Duodenal mucosa (tissue), 2 donors: ENCODE results near the gene VEZT.

Experiments
- H3K27ac ChIP-seq: one replicate; pipeline ENCODE4 v1.7.0; 2013; ENCODE audit warnings: low read depth, low read length
- H3K27me3 ChIP-seq, 2 donors: one replicate each; pipeline ENCODE4 v1.7.0; 2013; ENCODE audit warnings: low read length in 2 of 2, control low read depth in 1 of 2; ENCODE audit not compliant: insufficient read depth in 2 of 2, control insufficient read depth in 1 of 2
- H3K36me3 ChIP-seq, 2 donors: one replicate each; pipeline ENCODE4 v1.7.0; 2013; ENCODE audit warnings: low read length in 2 of 2, control low read depth in 1 of 2; ENCODE audit not compliant: insufficient read depth in 2 of 2, control insufficient read depth in 1 of 2
- H3K4me1 ChIP-seq, 2 donors: one replicate each; pipeline ENCODE4 v1.7.0; 2013; ENCODE audit warnings: low read length in 2 of 2, control low read depth in 1 of 2; ENCODE audit not compliant: insufficient read depth in 2 of 2, control insufficient read depth in 1 of 2
- H3K4me3 ChIP-seq, 2 donors: one replicate each; pipeline ENCODE4 v1.7.0; 2013; ENCODE audit warnings: low read length in 2 of 2, low read depth in 1 of 2
- H3K9ac ChIP-seq, 2 donors: one replicate each; pipeline ENCODE4 v1.7.0; 2013; ENCODE audit warnings: low read length in 2 of 2, low read depth in 1 of 2
- H3K9me3 ChIP-seq, 2 donors: one replicate each; pipeline ENCODE4 v1.7.0; 2013; ENCODE audit warnings: low read length in 2 of 2, control low read depth in 1 of 2; ENCODE audit not compliant: control insufficient read depth in 1 of 2

VEZT gene, protein sequence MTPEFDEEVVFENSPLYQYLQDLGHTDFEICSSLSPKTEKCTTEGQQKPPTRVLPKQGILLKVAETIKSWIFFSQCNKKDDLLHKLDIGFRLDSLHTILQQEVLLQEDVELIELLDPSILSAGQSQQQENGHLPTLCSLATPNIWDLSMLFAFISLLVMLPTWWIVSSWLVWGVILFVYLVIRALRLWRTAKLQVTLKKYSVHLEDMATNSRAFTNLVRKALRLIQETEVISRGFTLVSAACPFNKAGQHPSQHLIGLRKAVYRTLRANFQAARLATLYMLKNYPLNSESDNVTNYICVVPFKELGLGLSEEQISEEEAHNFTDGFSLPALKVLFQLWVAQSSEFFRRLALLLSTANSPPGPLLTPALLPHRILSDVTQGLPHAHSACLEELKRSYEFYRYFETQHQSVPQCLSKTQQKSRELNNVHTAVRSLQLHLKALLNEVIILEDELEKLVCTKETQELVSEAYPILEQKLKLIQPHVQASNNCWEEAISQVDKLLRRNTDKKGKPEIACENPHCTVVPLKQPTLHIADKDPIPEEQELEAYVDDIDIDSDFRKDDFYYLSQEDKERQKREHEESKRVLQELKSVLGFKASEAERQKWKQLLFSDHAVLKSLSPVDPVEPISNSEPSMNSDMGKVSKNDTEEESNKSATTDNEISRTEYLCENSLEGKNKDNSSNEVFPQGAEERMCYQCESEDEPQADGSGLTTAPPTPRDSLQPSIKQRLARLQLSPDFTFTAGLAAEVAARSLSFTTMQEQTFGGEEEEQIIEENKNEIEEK

DNA sequence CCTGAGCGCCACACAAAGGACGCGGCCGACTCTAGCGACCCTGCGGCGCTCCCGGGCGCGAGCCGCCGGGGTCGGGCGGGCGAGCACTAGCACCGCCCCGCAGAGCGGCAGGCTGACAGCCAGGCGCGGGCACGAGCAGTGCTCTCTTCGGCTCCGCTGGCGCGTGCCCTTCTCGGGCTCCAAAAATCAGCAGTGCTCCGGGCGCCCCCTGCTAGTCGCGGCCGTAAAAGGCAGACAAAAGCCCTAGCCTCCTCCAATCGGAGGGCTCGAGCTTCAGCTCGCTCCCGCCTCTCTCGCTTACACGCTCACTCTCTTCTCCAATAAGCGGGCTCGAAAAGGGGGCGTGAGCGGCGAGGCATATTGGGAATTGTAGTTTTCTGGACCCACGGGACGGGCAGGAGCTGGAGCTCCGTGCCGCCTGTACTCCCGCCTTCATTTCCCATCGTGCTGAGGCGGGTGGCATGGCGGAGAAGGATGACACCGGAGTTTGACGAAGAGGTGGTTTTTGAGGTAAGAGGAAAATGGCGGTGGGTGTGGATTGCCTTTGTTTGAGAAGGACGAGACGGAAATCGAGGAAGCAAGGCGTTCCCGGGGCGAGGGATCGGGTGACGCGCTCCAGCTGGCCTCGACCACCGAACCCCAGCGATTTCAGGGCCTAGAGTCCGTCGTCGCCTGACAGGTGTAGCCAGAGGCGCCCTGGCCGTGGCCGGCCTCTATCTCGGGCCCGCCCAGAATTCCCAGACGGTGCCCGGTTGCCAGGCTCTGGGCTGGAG is at the start of gene VEZT, which contains the start of gene FGD6:
Gene VEZT (plus strand): TSS at position 431 of the 773 bp plus-strand sequence. CDS start 44 bp downstream, at position 475.
Gene FGD6 (minus strand): TSS at position 91 of the 773 bp plus-strand sequence. CDS start 227 bp downstream, outside the sequence.
- peak within 1 kb of the TSS; percentile 91 to 93 for H3K9ac ChIP-seq
- H3K27me3 ChIP-seq: no peaks in the 10 kb centered on the region
- no peaks in the 10 kb centered on the region for H3K9me3 ChIP-seq
- H3K4me1 ChIP-seq: peaks cover 0 to 3% of the 10 kb centered on the region in 2 donors
- no peaks in the 10 kb centered on the region for H3K36me3 ChIP-seq
- H3K4me3 ChIP-seq: peak within 1 kb of the TSS; percentile 93 to 97
- peak within 1 kb of the TSS; percentile 93 for H3K27ac ChIP-seq

DNA sequence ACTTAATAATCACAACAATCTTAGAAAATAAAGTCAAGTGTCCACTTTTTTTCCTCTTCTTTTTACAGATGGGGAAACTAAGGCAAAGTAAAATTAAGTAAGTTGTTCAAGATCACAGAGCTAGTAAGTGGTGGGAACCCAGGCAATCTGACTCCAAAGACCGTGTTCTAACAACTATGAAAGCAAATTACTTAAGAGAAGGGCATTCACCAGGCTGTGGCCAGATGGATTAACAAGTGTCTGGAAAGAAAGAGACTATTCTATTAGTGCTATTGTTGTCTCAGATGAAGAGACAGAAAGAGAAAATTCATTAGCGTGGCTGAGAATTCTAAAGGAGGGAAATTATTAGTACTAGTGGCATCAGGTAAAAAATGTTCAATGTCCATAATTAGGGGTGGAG is 48.9 kb upstream of the VEZT start:
- no peak overlapping the region for H3K9ac ChIP-seq
- no peak overlapping the region for H3K4me3 ChIP-seq
- peaks cover under 1 to 8% of the 10 kb centered on the region in 2 donors for H3K4me1 ChIP-seq
- H3K27me3 ChIP-seq: no peaks in the 10 kb centered on the region
- H3K27ac ChIP-seq: no peak overlapping the region
- H3K36me3 ChIP-seq: no peaks in the 10 kb centered on the region
- no peaks in the 10 kb centered on the region for H3K9me3 ChIP-seq

- H3K4me1 ChIP-seq: peaks cover 4 to 8% of the 10 kb centered on the region in 2 donors
- H3K4me3 ChIP-seq: no peak overlapping the region
- H3K27ac ChIP-seq: no peak overlapping the region
- no peaks in the 10 kb centered on the region for H3K9me3 ChIP-seq
- no peaks in the 10 kb centered on the region for H3K27me3 ChIP-seq
- H3K36me3 ChIP-seq: no peaks in the 10 kb centered on the region
- no peak overlapping the region for H3K9ac ChIP-seq
Measured at GRCh38 chr12:95169368-95169767, 48.2 kb upstream of the VEZT start.

DNA sequence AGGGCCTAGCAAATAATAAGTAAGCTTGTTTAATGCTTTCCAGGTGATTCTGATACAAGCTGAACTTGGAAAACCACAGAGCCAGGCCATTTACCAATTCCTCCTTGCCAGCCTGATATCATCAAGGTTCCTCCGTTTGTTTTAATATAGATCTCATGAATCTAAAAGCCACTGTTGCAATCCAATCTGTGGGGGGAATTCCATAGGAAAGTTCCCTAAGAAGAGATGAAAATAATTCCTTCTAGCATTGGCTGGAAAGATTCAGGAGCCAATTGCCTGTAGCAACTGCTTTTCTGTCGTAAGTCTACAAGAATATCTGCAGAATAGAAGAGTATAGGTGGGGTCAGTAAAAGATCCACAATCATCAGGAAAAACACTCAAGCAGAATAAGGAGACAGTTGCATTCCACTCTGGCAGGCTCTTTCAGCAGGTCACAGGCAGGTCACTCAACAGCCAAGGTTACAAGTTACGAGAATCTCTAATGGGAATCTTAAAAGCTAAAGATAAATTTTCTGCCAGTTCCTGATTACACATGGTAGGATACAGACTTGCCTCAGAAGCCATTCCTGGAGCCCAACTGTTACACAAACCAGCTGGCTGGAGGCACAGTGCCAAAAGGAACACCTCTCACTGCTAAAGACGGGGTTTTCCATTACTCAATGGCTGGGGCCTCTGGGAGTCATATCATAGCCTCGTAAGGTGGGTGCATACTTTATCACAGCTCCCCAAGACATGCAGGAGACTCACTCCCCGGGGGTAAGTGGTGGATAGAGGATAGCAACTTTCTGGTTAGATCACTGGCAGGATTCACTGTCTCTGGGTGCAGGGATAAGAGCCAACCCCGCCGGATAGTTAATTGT is 44.0 kb upstream of the VEZT start:
- Histone ChIP-seq H3K4me1 (peaks cover 4 to 8% of the 10 kb centered on the region in 2 donors), H3K9me3 (no peaks in the 10 kb centered on the region), H3K27me3 (no peaks in the 10 kb centered on the region), H3K27ac (no peak overlapping the region), H3K36me3 (no peaks in the 10 kb centered on the region), H3K4me3 (no peak overlapping the region), H3K9ac (no peak overlapping the region)

GRCh38 chr12:95177201-95177768 is 40.3 kb upstream of the VEZT start:
- H3K36me3 ChIP-seq: no peaks in the 10 kb centered on the region
- no peak overlapping the region for H3K4me3 ChIP-seq
- no peaks in the 10 kb centered on the region for H3K9me3 ChIP-seq
- no peak overlapping the region for H3K9ac ChIP-seq
- peaks cover 4 to 8% of the 10 kb centered on the region in 2 donors for H3K4me1 ChIP-seq
- H3K27ac ChIP-seq: no peak overlapping the region
- H3K27me3 ChIP-seq: no peaks in the 10 kb centered on the region

DNA sequence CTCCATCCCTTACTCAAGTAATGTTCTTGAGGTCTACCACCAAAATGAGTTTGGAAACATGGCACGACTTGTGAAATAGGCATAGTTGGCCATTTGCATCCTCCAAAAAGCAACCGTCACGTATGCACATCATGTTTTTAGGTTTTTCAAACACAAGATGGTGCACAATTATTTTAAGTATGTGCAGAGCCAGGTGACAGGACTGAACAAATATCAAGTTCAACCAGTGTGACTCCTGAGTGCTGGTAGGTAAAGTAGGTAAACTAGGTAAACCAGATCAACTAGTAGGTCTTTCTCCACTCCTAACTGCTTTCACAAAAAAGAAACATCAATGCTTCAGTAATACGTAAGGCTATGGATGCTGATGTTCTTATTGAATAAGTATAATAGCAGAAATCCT is 39.5 kb upstream of the VEZT start:
- H3K9me3 ChIP-seq: no peaks in the 10 kb centered on the region
- peaks cover 4 to 6% of the 10 kb centered on the region in 2 donors for H3K4me1 ChIP-seq
- no peaks in the 10 kb centered on the region for H3K36me3 ChIP-seq
- no peak overlapping the region for H3K9ac ChIP-seq
- no peak overlapping the region for H3K4me3 ChIP-seq
- no peak overlapping the region for H3K27ac ChIP-seq
- no peaks in the 10 kb centered on the region for H3K27me3 ChIP-seq

DNA sequence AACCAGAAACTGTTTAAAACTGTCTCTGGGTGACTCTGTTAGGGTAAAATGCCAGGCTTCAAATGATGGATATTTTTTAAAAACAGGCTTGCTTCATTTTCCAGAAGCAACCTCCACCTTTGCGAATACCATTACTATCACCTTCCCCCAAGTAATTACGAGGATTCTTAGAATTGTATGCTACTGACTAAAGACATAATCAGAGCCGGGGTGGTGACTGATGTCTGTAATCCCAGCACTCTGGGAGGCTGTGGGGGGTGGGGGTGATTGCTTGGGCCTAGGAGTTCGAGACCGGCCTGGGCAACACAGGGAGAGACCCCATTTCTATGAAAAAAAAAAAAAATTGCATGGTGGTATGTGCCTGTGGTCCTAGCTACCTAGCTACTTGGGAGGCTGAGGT is 38.6 kb upstream of the VEZT start:
- H3K27me3 ChIP-seq: no peaks in the 10 kb centered on the region
- no peak overlapping the region for H3K9ac ChIP-seq
- H3K27ac ChIP-seq: no peak overlapping the region
- no peaks in the 10 kb centered on the region for H3K36me3 ChIP-seq
- H3K4me1 ChIP-seq: peaks cover 0 to under 1% of the 10 kb centered on the region in 2 donors
- no peaks in the 10 kb centered on the region for H3K9me3 ChIP-seq
- no peak overlapping the region for H3K4me3 ChIP-seq

DNA sequence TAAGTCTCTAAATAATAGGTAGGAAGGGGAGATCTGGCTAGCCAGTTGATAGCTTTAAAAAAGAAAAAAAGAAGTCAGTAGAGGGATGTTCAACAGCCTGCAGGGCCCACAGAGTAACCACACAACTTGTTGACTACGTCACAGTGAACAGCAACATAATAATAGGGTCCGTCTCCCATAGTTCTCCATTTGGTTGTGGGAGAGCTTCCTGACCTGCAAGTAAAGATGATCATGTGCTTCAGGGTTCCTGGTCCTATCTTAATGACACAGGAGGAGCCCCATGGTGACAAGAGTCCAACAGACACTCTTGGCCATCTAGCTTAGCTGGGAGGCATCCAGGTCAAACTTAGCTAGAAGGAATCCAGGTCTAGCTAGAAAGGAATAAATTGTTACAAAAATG is 36.5 kb upstream of the VEZT start:
- no peak overlapping the region for H3K9ac ChIP-seq
- H3K4me1 ChIP-seq: no peaks in the 10 kb centered on the region
- no peak overlapping the region for H3K4me3 ChIP-seq
- H3K36me3 ChIP-seq: no peaks in the 10 kb centered on the region
- no peak overlapping the region for H3K27ac ChIP-seq
- no peaks in the 10 kb centered on the region for H3K27me3 ChIP-seq
- no peaks in the 10 kb centered on the region for H3K9me3 ChIP-seq

DNA sequence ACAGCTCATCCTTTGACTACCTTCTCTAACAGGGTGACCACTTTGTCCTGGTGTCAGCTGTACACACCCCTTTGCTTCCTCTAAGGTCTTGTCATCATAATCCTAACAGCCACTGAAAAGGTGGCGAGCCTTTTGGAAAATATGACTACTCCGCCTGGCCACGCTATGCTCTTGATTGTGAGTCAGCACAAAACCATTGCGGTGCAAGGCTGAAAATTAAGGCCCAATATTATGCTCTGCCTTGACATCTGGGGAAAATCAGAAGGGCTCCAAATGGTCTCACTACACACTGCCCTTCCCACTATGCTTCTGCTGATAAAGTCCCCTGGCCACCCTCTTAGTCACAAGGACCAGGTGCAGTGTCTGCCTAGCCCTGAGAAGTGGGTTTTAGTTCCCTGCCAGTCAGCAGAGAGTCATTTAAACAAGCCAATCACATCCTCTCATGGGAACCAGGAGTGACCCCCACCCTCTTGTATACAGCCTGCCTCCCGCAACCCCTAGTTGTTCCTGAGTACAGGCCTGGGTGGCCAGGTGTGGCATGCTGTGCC is 34.7 kb upstream of the VEZT start:
- Histone ChIP-seq H3K9ac (no peak overlapping the region), H3K36me3 (no peaks in the 10 kb centered on the region), H3K4me3 (no peak overlapping the region), H3K4me1 (no peaks in the 10 kb centered on the region), H3K27ac (no peak overlapping the region), H3K9me3 (no peaks in the 10 kb centered on the region), H3K27me3 (no peaks in the 10 kb centered on the region)
